ENCODE measurements around the gene TYROBP. TPM values are rescaled to one million over a fixed set of nuclear protein-coding genes. Genes with fewer than 3 reads are reported as not detected.
"Not testable (repeated sequence)": the region's sequence is repeated elsewhere in the genome, so short reads cannot be mapped to it uniquely, and the experiment has no call there.

TYROBP gene
- total RNA-seq, 2 donors from 2014 or later: 8.2 to 41.3 TPM

DNA sequence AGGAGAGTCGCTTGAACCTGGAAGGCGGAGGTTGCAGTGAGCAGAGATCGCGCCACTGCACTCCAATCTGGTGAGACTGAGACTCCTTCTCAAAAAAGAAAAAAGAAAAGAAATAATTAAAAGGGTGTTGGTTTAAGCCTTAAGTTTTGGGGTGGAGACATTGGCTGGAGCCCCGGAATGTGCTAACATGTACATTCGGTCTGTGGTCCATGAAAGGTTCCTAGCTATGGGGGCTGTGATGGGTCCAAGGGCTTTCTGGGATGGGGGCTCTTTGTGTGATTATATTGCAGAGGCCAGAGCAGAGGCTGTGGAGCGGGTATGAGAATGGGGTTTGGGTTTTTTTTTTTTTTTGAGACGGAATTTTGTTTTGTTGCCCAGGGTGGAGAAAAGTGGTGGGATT lies 22.2 kb downstream of the TYROBP start:
- intact Hi-C loops (cut with DNase I, micrococcal nuclease): no loop called here
- no peak for ATAC-seq
- no peak for DNase-seq

DNA sequence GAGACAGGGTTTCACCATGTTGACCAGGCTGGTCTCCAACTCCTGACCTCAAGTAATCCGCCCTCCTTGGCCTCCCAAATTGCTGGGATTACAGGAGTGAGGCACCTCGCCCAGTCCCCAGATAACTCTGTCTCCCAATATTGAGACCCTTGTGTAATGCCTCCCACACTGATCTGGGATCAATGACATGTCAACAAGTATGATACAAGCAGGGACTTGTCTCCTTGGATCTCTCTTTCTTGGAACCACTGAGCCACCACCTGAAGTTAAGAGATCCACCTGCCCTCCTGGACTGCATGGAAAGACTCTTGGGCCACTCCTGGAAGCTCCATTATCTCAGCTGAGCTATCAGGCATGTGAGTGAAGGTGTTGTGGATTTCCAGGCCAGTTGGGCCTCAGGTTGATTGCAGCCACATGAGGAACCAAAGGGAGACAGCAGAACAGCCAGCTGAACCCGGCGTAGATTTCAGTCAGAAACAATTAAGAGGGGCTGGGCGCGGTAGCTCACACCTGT lies 22.8 kb downstream of the TYROBP start:
- ATAC-seq: no peak
- intact Hi-C loops (cut with DNase I, micrococcal nuclease): no loop called here
- no peak for DNase-seq

DNA sequence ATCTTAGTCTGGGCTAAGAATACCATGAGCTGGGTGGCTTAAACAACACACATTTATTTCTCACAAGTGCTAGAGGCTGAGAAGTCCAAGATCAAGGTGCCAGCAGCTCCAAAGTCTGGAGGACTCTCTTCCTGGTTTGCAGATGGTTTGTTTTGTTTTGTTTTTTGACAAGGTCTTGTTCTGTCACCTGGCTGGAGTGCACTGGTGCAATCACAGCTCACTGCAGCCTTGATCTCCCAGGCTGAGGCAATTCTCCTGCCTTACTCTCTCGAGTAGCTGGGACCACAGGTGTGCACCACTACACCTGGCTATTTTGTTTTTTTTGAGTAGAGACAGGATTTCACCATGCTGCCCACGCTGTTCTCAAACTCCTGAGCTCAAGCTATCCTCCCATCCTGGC lies 24.2 kb downstream of the TYROBP start:
- intact Hi-C loops (cut with DNase I, micrococcal nuclease): loop anchor here in 1 of 2 donors (5.0 kb wide), 1 partner anchor 48 kb away; no protein-coding TSS in a partner anchor
- ATAC-seq: no peak
- no peak for DNase-seq

DNA sequence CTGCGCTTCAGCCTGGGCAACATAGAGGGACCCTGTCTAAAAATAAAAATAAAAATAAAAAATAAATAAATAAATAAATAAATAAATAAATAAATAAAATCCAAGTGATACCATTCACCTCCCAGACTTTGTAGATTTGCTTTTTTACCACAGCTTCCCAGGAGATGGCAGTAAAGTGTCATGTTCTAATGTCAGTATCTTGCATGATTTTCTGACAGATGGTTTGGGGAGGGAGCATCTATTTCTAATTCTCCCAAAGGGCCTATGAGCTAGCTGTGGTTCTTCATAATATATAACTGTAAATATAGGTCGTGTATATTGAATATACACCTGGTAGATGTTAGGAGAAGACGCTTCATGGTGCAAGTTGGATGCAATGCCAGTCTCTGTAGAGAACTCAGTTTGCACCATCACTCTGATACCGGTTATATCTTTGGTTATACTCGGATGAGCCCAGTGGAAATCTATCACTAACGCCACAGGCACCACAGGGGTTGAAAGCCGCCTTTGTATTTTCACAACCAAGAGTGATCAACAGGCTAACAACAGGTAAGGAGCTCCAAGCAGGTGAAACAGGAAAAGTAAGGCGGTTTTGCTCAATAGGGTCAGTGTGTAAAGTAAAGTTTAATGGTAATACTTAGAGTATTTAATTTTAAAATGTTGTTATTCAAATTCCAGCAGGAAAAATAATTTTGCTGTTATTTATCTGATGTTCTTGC lies 25.8 kb downstream of the TYROBP start:
- intact Hi-C loops (cut with DNase I, micrococcal nuclease): loop anchor here in 1 of 2 donors (5.0 kb wide), 1 partner anchor 50 kb away; no protein-coding TSS in a partner anchor
- ATAC-seq (peak; percentile 57), DNase-seq (no peak)

DNA sequence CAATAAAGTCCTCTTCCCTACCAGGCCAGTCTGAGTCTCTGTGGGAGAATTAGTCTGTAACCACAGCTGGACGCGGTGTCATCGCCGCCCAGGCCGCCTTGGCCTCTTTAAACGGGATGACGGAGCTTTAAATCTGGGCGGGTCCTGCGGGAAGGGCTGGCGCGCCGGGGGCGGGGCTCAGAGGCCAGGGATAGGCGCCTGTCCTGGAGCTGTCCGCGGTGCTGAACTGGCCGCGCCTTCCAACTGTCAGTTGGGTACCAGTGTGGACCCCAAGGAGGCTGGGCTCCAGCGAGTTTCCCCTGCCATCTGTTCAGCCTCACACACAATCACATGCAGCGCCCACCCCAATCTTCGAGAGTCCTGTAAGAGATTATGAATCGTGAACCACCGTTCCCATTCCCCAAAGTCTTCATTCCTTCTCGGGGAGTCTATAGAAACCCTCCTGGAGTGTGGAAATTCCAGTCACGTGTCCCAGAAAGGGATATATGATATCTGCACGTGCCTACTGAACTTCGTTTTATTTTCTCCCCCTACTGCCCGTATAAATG lies 28.3 kb downstream of the TYROBP start:
- ATAC-seq (peak; percentile 97), DNase-seq (peak; percentile 86 to 95)
- intact Hi-C loops (cut with DNase I, micrococcal nuclease): loop anchor here in 1 of 2 donors (5.0 kb wide), 1 partner anchor 52 kb away; no protein-coding TSS in a partner anchor

DNA sequence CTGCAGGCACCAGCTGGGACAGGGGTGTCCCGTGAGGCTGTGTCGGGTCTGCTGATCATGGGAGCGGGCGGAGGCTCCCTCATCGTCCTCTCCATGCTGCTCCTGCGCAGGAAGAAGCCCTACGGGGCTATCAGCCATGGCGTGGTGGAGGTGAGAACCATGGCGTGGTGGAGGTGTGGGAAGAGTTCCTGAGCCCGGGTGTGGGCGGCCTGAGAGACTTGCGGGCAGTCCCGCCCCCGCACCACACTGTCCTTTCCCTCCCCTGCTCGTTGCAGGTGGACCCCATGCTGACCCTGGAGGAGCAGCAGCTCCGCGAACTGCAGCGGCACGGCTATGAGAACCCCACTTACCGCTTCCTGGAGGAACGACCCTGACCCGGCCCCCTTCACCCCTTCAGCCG lies 29.0 kb downstream of the TYROBP start:
- ATAC-seq: no peak

DNA sequence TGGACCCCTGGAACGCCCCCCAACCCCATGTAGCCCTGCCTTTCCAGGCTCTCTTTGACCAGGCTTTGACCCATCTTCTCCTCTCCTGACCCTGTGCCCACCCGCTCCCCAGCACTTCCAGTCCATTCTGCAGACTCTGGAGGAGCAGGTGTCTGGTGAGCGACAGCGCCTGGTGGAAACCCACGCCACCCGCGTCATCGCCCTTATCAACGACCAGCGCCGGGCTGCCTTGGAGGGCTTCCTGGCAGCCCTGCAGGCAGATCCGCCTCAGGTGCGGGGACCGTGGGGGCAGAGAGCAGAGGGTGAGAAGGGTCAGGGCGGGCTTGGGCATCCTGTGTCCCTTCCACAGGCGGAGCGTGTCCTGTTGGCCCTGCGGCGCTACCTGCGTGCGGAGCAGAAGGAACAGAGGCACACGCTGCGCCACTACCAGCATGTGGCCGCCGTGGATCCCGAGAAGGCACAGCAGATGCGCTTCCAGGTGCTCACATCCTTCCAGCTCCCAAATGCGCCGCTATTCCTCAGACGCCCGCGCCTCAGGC lies 33.6 kb downstream of the TYROBP start:
- intact Hi-C loops (cut with DNase I, micrococcal nuclease): no loop called here
- DNase-seq (no peak), ATAC-seq (no peak)

More for the DNA sequence above, 29.0 kb downstream of the TYROBP start:
- intact Hi-C loops (cut with DNase I, micrococcal nuclease): no loop called here
- DNase-seq: no peak

DNA sequence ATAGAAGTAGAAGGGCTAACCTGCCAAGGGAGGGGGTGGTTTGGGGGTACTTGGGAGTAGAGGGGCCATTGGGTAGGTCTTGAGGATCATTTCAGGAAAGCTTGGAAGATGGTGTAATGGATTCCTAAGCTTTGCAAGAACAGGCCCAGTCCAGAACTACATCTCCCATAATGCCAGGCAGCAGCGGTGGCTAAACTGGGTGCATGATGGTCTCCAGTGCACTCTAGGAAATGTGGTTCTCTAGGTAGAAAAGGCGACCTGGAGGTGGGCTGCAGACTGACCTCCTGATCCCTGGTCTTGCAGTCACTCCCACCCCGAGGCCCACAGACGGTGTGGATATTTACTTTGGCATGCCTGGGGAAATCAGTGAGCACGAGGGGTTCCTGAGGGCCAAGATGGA lies 35.9 kb downstream of the TYROBP start:
- intact Hi-C loops (cut with DNase I, micrococcal nuclease): no loop called here
- ATAC-seq: no peak
- DNase-seq: no peak

DNA sequence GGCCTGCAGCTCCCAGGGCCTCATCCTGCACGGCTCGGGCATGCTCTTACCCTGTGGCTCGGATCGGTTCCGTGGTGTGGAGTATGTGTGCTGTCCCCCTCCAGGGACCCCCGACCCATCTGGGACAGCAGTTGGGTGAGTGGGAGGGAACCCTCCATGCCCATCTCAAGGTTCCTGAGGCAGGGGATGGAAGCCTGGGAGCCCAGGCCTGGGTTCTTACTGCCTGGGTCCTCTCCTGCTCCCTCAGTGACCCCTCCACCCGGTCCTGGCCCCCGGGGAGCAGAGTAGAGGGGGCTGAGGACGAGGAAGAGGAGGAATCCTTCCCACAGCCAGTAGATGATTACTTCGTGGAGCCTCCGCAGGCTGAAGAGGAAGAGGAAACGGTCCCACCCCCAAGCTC lies 36.5 kb downstream of the TYROBP start:
- ATAC-seq (no peak), DNase-seq (no peak)
- intact Hi-C loops (cut with DNase I, micrococcal nuclease): no loop called here

DNA sequence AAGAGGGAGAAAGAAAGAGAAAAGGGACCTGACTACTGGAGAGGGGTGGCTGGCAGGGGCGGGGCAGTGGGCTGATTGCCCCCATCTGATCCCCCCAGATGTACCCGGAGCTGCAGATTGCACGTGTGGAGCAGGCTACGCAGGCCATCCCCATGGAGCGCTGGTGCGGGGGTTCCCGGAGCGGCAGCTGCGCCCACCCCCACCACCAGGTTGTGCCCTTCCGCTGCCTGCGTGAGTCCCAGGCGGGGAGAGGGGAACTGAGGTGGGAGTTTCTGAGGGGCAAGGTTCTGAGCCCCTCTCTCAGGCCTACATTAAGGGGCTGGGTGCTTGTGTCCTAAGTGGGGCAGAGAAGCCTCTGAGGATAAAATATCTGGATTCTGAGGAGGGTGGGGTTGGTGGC lies 37.3 kb downstream of the TYROBP start:
- DNase-seq (no peak), ATAC-seq (no peak)
- intact Hi-C loops (cut with DNase I, micrococcal nuclease): no loop called here

DNA sequence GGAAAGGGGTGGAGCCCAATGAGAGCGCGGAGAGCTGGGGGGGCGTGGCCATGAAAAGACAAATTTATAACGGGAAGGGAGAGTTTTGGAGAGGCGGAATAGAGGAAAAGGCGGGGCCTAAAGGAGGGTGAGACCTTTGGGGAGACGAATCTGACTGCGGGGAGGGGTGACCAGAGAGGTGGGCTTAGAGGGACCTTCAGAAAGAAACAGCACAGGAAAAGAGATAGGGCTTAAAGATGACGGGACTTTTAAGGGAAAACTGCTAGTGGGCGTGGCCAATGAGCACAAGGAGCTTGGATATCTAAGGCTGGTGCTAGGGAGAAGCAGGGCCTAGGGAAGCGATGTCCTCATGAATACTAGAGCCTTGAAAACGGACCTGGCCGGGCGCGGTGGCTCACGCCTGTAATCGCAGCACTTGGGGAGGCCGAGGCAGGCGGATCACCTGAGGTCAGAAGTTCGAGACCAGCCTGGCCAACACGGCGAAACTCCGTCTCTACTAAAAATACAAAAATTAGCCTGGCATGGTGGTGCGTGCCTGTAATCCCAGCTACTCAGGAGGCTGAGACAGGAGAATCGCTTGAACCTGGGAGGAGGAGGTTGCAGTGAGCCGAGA lies 37.9 kb downstream of the TYROBP start:
- intact Hi-C loops (cut with DNase I, micrococcal nuclease); DNase-seq; ATAC-seq: not testable (repeated sequence)

DNA sequence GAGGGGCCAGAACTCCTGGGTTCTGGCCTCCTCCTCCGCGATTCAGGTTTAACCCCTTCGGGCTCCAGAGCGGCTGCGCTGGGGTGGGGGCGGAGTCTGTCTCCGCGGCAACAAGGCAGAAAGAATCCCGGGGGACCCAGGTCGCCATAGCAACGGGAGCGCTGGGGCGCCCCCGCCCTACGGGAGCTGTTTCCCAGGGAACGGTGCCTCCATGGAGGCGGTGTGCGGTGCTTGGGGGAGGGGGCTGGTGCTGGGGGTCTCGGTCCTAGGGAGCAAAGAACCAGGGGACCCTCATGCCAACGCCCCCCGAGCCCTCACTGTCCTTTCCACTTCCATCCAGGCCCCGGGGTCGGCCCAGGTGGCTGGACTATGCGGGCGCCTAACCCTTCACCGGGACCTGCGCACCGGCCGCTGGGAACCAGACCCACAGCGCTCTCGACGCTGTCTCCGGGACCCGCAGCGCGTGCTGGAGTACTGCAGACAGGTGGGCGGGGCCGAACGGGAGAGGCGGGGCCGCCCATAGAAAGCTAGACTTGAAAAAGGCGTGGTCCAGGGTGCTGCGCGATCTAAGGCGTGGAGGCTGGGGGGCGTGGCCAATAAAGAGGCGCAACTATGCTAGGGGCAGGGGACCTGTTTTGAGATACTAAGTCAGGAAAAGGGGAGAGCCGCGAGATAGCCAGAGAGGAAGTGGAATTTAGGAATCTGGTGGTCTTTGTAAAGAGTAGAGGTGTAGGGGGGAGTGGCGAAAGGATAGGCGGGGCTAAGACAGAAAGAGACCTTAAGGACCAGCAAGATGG lies 38.6 kb downstream of the TYROBP start:
- peak; percentile 85 for ATAC-seq
- intact Hi-C loops (cut with DNase I, micrococcal nuclease): no loop called here
- peak; percentile 64 to 80 for DNase-seq

DNA sequence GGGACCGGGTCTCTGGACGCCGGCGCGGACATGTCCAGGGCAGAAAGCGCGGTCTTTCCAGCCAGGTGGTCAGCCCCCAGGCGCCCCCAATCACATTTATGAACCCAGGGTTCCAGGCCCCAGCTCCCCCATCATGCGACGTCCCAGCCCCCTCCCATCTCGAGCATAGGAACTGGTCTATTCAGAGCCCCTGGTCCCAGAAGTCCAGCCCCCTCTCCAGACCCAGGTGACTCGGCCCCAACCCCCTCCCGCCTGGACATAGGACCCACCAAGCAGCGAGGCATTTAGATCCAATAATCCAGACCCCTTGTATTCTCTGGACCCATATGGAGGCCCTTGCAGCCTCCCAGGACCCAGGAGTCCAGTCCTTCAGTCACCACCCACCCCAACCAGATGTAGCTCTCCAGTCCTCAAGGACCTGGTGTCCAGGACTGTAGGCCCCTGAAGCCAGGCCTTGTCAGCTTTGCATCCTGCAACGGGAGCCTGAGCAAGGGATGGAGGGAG lies 39.2 kb downstream of the TYROBP start:
- DNase-seq (no peak), ATAC-seq (no peak)
- intact Hi-C loops (cut with DNase I, micrococcal nuclease): no loop called here

DNA sequence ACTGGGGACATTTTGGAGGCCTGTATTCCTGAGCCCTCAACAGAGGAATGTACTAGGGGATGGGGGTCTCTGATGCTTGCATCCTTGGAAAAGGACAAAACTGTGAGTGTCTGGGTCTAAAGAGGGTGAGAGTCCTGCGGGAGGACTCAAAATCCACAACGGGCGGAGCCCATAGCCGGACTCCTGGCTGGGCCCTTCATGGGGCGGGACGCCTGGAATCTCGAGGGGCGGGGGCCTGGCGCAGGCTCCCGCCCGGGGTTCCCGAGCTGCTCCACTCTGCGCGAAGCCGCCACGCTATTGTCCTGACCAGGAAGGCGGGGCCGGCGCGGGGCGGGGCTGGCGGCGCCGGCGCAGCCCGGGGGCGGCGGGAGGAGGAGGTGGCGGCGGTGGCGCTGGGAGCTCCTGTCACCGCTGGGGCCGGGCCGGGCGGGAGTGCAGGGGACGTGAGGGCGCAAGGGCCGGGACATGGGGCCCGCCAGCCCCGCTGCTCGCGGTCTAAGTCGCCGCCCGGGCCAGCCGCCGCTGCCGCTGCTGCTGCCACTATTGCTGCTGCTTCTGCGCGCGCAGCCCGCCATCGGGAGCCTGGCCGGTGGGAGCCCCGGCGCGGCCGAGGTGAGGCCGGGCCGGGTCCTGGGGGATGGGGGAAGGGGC lies 39.8 kb downstream of the TYROBP start, which contains the start of gene APLP1:
Gene APLP1, plus strand, starts transcription at position 403 of the 651 bp plus-strand sequence. Its CDS starts 63 bp downstream, at position 466.
- DNase-seq (peak; percentile 38 to 70), ATAC-seq (peak; percentile 89)
- intact Hi-C loops (cut with DNase I, micrococcal nuclease): no loop called here

DNA sequence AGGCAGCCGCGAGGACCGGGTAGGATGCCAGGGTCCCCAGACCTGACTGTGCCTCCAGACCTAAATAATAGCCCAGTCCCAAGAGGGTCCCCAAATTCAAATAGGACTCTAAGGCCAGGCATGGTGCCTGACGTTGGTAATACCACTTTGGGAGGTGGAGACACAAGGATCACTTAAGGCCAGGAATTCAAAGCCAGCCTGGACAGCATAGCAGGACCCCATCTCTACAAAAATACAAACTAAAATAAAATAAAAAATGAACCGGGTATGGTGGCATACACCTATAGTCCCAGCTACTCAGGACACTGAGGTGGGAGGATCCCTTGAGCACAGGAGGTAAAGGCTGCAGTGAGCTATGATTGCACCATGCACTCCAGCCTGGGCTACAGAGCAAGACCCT lies 45.1 kb downstream of the TYROBP start:
- intact Hi-C loops (cut with DNase I, micrococcal nuclease): no loop called here
- ATAC-seq (no peak), DNase-seq (no peak)

DNA sequence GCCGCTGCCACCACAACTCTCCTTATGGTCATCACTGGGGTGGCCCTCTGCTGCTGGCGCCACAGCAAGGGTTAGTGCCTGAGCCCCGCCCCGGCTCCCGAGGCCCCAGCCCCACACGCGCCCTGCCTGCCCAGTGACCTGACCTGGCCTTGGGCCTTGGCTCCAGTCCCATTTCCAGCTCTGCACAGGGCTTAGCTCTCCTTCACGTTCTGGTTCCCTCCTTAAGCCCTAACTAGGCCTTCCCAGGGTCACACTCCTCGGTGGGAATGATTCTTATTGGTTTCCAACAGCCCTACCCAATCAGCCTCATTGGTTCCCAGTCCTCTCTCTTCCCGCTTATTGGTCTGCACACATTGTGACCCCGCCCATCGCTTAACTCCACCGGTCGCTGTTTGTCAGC lies 45.6 kb downstream of the TYROBP start:
- DNase-seq (no peak), ATAC-seq (no peak)
- intact Hi-C loops (cut with DNase I, micrococcal nuclease): no loop called here

DNA sequence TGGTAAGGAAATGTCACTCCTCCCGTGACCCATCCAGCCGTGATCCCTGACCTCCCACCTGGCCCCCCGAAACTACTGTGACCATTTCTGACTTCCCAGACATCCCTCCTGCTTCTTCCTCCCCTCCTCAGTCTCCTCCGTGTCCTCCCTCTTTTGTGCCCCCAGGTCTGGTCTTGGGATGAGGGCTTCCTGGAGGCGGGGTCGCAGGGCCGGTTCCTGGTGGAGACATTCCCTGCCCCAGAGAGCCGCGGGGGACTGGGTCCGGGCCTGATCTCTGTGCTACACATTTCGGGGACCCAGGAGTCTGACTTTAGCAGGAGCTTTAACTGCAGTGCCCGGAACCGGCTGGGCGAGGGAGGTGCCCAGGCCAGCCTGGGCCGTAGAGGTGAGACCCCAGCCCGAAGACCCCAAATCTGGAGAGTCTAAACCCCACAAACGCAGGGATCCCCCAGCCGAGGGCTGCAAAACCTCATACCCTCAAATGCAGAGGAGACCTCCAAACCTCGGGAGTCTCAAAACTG lies 46.4 kb downstream of the TYROBP start:
- ATAC-seq (no peak), DNase-seq (no peak)
- intact Hi-C loops (cut with DNase I, micrococcal nuclease): no loop called here

All from left colon (tissue), 2 donors.